ENCODE measurements around the gene ZNF527. TPM values are rescaled to one million over a fixed set of nuclear protein-coding genes. Genes with fewer than 3 reads are reported as not detected.
A peak's percentile ranks its signal among the peaks of the same experiment; 100 is the strongest.

ZNF527 gene
- total RNA-seq = 10 to 100 TPM in 1 of 3 donors, 1 to 10 TPM in 2; 6.7 to 14.2 (median 9.5) TPM

- no peaks in the 10 kb centered on the region for H3K4me1 ChIP-seq
- peak; percentile 95 to 97 for DNase-seq (ENCODE audit: low spot score in 2 of 2)
- H3K4me3 ChIP-seq = peak within 1 kb of the TSS; percentile 56 to 72 (median 59)
- peak within 1 kb of the TSS; percentile 86 to 89 for H3K27ac ChIP-seq
- H3K9me3 ChIP-seq = peaks cover 18 to 26% of the 10 kb centered on the region in 2 donors
- peaks cover 9% of the 10 kb centered on the region for H3K36me3 ChIP-seq
- intact Hi-C loops (cut with DNase I; ENCODE audit: low total_unique reads) = no loop called here
- no peak for TF ChIP-seq CTCF (IDR thresholded peaks at IDR 0.05)
- peak; percentile 74 to 88 (median 87) for TF ChIP-seq POLR2AphosphoS5 (IDR thresholded peaks at IDR 0.05)
- TF ChIP-seq POLR2A (IDR thresholded peaks at IDR 0.05) = peak; percentile 54
- no peaks in the 10 kb centered on the region for H3K27me3 ChIP-seq
Measured at GRCh38 chr19:37370880-37371661, at the start of gene ZNF527. Gene ZNF527, plus strand, starts transcription at chr19:37371099. Its CDS starts 3,100 bp downstream, at chr19:37374199.

GRCh38 chr19:37329686-37330085 lies 41.2 kb upstream of the ZNF527 start:
- DNase-seq (ENCODE audit: low spot score in 2 of 2) = no peak
- peak in 1 of 3 donors; percentile 14 for TF ChIP-seq CTCF (IDR thresholded peaks at IDR 0.05)
- TF ChIP-seq POLR2A (IDR thresholded peaks at IDR 0.05) = no peak
- TF ChIP-seq POLR2AphosphoS5 (IDR thresholded peaks at IDR 0.05) = no peak
- H3K36me3 ChIP-seq = no peaks in the 10 kb centered on the region
- no peak overlapping the region for H3K27ac ChIP-seq
- no peak overlapping the region for H3K4me3 ChIP-seq
- no peaks in the 10 kb centered on the region for H3K9me3 ChIP-seq
- no peaks in the 10 kb centered on the region for H3K27me3 ChIP-seq
- H3K4me1 ChIP-seq = no peaks in the 10 kb centered on the region
- intact Hi-C loops (cut with DNase I; ENCODE audit: low total_unique reads) = no loop called here

DNA sequence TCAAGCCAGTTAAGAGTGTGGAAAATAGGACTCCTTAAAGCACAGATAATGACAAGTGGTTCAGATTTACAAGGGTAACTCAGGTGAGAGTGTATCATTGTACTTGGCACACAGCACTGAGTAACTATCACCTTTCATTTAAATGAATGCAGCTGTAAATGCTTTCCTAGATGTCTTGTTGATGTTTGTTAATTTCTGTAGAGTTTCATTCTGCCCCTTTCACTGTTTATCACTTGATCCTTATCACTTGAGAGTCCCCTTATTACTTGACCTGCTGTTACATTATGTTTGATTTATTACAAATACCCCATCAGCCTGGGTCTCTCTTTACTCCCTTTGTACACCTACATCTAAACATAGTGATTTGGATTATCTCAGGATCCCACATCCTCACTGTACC lies 38.1 kb upstream of the ZNF527 start:
- no peak for TF ChIP-seq CTCF (IDR thresholded peaks at IDR 0.05)
- TF ChIP-seq POLR2AphosphoS5 (IDR thresholded peaks at IDR 0.05) = no peak
- Histone ChIP-seq H3K27ac (peak overlapping the region in 1 of 2 donors; percentile 94), H3K9me3 (no peaks in the 10 kb centered on the region), H3K4me3 (no peak overlapping the region), H3K4me1 (no peaks in the 10 kb centered on the region), H3K36me3 (no peaks in the 10 kb centered on the region), H3K27me3 (no peaks in the 10 kb centered on the region)
- DNase-seq (ENCODE audit: low spot score in 2 of 2) = no peak
- intact Hi-C loops (cut with DNase I; ENCODE audit: low total_unique reads) = no loop called here

GRCh38 chr19:37333457-37333856 lies 37.4 kb upstream of the ZNF527 start:
- Histone ChIP-seq H3K9me3 (no peaks in the 10 kb centered on the region), H3K27me3 (no peaks in the 10 kb centered on the region), H3K36me3 (no peaks in the 10 kb centered on the region), H3K27ac (peak overlapping the region in 1 of 2 donors; percentile 94), H3K4me3 (no peak overlapping the region), H3K4me1 (no peaks in the 10 kb centered on the region)
- TF ChIP-seq POLR2A (IDR thresholded peaks at IDR 0.05) (no peak), CTCF (IDR thresholded peaks at IDR 0.05) (no peak), POLR2AphosphoS5 (IDR thresholded peaks at IDR 0.05) (no peak)
- intact Hi-C loops (cut with DNase I; ENCODE audit: low total_unique reads) = no loop called here
- no peak for DNase-seq (ENCODE audit: low spot score in 2 of 2)
